ENCODE results near the gene CDKL5.

- TF ChIP-seq, protein P1, sequence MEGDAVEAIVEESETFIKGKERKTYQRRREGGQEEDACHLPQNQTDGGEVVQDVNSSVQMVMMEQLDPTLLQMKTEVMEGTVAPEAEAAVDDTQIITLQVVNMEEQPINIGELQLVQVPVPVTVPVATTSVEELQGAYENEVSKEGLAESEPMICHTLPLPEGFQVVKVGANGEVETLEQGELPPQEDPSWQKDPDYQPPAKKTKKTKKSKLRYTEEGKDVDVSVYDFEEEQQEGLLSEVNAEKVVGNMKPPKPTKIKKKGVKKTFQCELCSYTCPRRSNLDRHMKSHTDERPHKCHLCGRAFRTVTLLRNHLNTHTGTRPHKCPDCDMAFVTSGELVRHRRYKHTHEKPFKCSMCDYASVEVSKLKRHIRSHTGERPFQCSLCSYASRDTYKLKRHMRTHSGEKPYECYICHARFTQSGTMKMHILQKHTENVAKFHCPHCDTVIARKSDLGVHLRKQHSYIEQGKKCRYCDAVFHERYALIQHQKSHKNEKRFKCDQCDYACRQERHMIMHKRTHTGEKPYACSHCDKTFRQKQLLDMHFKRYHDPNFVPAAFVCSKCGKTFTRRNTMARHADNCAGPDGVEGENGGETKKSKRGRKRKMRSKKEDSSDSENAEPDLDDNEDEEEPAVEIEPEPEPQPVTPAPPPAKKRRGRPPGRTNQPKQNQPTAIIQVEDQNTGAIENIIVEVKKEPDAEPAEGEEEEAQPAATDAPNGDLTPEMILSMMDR (IDR thresholded peaks at IDR 0.05 in 8 of 11, conservative IDR thresholded peaks at IDR 0.05 in 3 of 11) = no peak
- no peak for TF ChIP-seq POLR2AphosphoS5 (IDR thresholded peaks at IDR 0.05)
- no peak for TF ChIP-seq POLR2A (IDR thresholded peaks at IDR 0.05)
Measured at GRCh38 chrX:18422886-18423285, 2.5 kb upstream of the CDKL5 start.

Data from spleen (tissue), 7 donors.